CD4-positive, alpha-beta T cell treated with Interleukin-15 for 1 hour (primary cell): ENCODE data around the gene PLIN5.
A peak's percentile ranks its signal among the peaks of the same experiment; 100 is the strongest.

Source experiments
- DNase-seq: peaks from one replicate; pipeline ENCODE4 v3.0.0-alpha.2; 2020

Gene PLIN5

DNA sequence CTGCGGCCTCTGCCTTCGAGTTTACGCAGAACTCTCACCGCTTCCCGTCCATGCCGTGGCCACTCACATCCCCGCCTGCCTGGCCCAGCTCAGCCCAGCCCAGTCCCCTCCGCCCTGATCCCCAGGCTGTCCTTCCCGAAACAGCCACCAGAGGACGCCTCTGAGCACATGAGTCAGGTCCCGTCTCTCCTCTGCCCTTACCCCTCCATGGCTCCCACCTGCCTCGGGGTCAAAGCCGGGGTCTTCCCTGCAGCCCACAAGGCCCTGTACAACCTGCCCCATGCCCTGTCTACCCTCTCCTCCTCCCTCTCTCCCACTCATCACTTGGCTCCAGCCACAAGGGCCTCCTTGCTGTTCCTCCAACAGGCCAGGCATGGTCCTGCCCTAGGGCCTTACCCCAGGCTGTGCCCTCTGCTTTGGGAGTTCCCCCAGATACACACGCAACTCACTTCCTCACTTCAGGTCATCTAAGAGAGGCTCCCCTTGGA lies 32.6 kb upstream of the PLIN5 start:
- DNase-seq: peak; percentile 63

DNA sequence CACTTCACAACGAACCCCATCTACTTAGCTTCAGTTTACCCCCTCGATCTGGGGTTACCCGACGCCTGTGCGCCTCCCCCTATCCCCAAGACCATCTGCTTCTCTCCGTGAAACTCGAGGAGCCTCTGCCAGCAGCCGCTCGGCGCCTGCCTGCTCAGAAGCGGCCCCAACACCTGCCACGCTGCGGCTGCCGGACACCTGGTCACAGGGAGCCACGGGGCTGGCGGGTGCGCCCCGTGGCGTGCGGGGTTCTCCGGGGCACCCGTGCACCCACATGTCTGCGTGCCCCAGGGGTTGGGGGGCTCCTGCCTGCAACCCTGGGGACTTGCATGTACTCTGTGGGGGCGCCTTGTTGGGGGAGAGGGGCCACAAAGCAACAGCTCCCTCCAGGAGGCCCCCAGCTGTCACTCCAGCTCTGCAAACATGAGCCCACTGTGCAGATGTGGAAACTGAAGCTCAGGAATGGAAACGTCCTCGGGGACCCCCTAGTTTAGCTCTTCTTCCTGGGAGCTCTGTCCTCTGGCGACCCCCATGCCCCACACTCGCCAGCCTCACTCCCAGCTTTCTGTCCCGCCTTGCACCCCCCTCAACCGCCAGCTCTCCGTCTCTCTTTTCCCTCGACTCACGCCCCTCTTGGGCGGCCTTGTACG lies 31.5 kb upstream of the PLIN5 start:
- no peak for DNase-seq

- peak; percentile 80 for DNase-seq
Observed at GRCh38 chr19:4563562-4563961, 28.5 kb upstream of the PLIN5 start.

- peak; percentile 80 for DNase-seq
Observed at GRCh38 chr19:4562085-4562484, 27.1 kb upstream of the PLIN5 start.

DNA sequence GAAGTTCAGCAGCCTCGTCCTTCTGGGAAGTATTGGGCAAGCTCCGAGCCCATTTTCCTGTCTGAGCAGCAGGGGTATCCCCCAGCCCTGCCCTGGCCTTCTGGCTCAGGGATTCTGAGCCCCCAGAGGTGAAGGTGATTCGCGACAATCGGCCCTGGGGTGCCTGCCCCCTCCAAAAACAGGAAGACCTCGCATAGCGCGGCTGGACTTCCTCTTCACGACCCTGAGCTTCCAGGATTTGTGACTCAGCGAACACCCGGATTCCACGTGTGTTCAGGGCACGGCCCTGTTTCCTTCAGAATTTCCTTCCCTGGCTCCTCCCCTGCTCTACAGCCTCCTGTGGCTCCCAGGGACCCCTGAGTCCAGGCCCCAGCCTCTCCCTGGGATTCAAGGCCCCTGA lies 24.5 kb upstream of the PLIN5 start, which contains the start of gene SEMA6B:
SEMA6B (minus strand) TSS at position 116 of the 400 bp plus-strand sequence. CDS start 1,227 bp downstream, outside the sequence.
- DNase-seq: peak; percentile 62

DNA sequence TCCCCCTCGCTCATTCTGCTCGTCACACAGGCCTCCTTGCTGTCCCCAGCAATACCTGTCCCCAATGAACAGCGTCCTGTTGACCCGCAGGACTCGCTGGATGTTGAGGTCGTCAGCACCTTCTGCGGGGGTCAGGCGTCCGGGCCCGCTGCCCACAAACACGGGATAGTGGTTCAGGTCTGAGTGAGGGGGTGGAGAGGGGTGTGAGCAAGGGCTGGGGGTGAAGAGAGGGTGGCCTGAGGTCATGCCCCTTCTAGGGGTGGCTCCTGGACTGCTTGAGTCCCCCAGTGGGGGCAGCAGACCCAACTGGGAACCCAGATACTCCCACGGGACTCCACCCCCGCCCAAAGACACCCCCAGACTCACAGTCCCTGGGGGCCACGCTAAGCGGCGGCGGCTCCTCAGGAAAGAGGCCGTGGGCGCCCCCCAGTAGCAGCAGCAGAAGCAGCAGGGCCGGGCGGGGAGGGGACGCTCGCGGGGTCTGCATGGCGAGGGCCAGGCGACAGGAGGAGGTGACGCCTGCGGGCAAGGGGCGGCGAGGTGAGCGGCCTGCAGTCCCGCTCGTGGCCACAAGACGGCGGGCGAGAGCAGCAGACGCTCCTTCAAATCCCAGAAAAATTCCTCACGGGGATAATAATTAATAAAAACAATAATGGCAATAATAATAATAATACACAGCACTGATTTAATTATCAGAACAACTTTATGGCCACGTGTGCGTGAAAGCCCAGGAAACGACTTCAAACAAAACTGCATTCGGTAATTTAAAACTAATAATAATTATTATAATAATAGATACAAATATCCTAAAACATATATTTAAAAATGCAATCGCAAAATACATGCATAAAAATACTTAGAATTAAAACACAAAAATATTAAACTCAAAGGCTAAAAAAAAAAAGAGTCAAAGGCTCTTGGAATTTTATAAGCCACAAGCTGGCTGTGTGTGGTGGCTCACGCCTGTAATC lies 23.2 kb upstream of the PLIN5 start:
- no peak for DNase-seq

GRCh38 chr19:4557144-4557970 lies 22.3 kb upstream of the PLIN5 start:
- no peak for DNase-seq

DNA sequence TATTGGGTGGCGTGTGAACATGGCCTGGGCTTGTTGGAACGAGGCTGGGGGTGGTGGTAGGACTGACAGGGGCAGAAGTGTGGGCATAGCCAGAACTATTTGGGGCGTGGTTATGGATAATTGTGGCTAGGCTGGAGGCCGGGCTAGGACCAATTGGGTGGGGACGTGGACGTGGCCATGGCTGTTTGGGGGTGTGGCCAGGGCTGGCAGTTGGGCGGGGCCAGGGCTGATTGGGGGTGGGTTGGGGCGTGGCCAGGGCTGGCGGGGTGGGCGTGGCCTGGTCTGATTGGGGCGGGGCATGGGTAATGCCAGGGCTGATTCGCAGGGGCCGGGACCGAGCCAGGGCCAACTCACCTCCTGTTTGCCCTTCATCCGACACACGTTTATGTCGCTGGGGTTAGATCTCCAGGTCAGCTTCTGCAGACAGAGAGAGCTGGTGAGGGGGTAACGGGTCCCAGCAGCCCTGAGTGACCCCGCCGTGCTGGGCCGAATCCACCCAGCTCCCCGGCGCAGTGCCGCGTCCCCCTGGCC lies 21.6 kb upstream of the PLIN5 start:
- no peak for DNase-seq

- no peak for DNase-seq
Observed at GRCh38 chr19:4555657-4556561, 20.9 kb upstream of the PLIN5 start.

- no peak for DNase-seq
Observed at GRCh38 chr19:4554717-4555116, 19.7 kb upstream of the PLIN5 start.

DNA sequence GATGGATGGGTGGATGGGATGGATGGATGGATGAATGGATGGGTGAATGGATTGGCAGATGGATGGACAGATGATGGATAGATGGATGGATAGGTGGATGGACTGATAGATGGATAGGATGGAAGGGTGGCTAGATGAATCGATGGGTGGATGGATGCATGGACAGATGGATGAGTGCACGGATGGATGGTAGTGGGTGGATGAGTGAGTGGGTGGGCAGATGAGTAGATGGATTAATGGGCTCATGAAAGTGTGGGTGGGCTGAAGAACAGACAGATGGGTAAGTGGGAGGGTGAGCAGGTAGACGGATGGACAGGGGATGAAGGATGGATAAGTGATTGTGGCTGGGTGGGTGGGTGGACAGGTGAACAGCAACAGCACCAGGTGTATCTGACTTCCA lies 18.8 kb upstream of the PLIN5 start:
- no peak for DNase-seq

GRCh38 chr19:4553092-4553695 lies 18.2 kb upstream of the PLIN5 start:
- no peak for DNase-seq

- no peak for DNase-seq
Observed at GRCh38 chr19:4552525-4552819, 17.4 kb upstream of the PLIN5 start.

DNA sequence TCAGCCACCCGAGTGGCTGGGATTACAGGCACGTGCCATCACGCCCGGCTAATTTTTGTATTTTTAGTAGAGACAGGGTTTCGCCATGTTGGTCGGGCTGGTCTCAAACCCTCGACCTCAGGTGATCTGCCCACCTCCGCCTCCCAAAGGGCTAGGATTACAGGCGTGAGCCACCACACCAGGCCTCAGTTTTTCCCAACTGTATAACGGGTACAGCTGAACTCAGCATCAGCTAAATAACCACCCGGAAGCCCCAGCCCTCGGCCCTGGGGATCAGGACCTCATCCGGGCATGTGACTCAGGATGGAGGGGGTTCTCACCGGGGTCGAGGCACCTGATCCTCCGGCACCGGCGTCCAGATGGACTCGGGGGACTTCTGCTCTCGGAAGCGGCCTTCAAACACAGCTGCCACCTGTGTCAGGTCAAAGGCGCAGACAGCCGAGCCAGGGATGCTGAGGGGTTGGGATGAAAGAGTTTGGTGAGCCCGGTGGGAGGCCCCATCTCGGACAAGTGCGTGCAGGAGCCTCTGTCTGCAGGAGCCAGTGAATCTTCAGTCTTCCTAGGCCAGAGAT lies 15.5 kb upstream of the PLIN5 start:
- no peak for DNase-seq

- no peak for DNase-seq
Observed at GRCh38 chr19:4550018-4550417, 15.0 kb upstream of the PLIN5 start.

GRCh38 chr19:4548238-4548584 lies 13.2 kb upstream of the PLIN5 start:
- DNase-seq: no peak

DNA sequence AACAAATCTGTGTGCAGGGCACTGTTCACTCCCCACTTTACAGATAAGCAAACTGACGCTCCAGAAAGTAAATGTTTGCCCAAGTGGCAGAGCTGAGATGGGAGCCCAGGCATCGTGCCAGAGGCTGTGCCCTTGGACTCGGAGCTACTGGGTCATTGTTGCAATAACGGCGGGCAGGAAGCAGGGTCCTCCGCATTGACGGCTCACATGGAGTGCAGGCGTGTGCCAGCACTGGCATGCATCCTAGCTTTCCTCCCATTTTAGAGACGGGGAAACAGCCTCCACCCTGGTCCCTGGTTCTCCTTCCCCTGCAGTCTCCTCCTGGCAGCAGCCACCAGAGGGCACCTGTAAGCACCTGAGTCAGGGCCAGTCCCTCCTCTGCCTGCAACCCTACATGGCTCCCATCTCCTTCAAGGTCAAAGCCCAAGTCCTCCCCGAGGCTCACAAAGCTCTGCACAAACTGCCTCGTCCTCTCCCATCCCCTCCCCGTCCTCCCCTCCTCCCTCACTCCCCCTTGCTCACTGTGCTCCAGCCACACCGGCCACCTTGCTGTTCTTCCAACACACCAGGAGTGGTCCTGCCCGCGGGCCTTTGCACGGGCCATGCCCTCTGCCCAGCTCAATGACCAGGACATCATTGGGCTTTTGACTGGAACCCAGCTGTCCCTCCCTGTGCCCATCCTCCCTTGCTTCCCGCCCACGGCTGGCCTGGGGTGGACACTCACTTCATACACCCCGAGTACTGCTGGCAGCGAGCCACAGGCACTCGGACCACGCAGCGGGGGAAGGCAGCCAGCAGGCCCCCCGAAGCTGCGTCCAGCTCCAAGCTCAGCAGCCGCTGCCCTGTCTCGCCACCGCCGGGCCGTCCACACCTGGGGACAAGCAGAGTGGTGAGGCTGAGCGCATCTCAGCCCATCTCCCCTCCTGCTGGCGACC lies 12.5 kb upstream of the PLIN5 start:
- DNase-seq: peak; percentile 34

DNA sequence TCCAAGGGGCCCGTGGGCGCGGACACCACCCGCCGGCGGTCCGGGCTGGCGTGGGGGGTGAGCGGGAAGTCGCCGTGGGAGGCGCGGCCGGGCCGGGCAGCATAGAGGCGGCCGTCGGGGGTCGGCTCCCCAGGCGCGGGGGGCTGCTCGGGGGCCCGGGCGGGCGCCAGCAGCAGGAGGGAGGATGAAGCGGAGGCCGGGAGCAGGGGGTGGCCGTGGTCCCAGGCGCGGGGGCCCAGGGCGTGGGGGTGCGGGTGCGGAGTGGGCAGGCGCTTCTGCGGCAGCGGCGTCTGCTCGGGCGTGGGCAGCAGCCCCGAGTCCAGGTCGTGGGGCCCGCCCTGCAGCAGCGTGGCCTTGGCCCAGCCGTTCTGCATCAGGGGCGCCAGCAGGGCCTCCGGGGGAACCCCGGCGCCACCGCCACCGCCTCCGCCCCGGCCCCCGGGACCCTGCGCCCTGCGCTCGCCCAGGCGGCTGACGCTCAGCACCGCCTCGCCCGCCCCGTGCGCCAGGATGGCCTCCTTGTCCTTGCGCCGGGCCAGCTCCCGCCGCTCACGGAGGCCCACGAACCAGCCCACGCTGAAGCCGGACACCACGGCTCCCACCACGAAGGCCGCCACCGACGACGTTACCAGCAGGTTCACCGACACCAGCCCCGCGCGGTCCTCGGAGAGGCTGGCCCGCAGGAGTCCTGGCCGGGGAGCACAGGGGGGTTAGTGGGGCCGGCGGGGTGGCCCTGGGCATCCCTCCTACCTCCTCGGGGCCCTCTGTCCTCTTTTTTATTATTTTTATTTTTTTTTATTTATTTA lies 9.0 kb upstream of the PLIN5 start:
- no peak for DNase-seq
